ENCODE measurements around the gene EARS2. TPM values are rescaled to one million over a fixed set of nuclear protein-coding genes. Genes with fewer than 3 reads are reported as not detected.

Gene EARS2
- total and polyA plus RNA-seq, 2 of the 4 experiments (the other 2 are of a cell fraction): 28.1 to 37.8 TPM

GRCh38 chr16:23500862-23501225, 56.3 kb downstream of the EARS2 start:
- no peak overlapping the region for H2AFZ ChIP-seq (replicated peaks; ENCODE audit: low read length, poor library complexity)
- H2BK5ac ChIP-seq (ENCODE audit: low read depth, low read length, poor library complexity, severe bottlenecking): no peak overlapping the region
- H3K9me3 ChIP-seq (ENCODE audit: control insufficient read depth, insufficient read depth, low read length): no peaks in the 10 kb centered on the region
- no peak overlapping the region for H3K23ac ChIP-seq (ENCODE audit: low read depth, low read length)
- no peak overlapping the region for H3K4me3 ChIP-seq (ENCODE audit: insufficient read depth, low read depth, low read length)
- ChIA-PET CTCF (no interaction called here), POLR2A (ENCODE audit: unreplicated experiment) (no interaction called here)
- no peaks in the 10 kb centered on the region for H3K27me3 ChIP-seq (ENCODE audit: control insufficient read depth, insufficient read depth, low read length)
- H3K9ac ChIP-seq (ENCODE audit: low read depth, low read length): no peak overlapping the region
- H2BK120ac ChIP-seq (ENCODE audit: low read depth, low read length): no peak overlapping the region
- peaks cover 2% of the 10 kb centered on the region; the same call in 1 of the 2 replicates for H3K36me3 ChIP-seq (ENCODE audit: control insufficient read depth, insufficient read depth, low read length)
- ATAC-seq (ENCODE audit: low read depth) (no peak), DNase-seq (no peak)
- peaks cover 65% of the 10 kb centered on the region for H4K20me1 ChIP-seq (ENCODE audit: insufficient read depth, low read length)
- no TSS peak for BruUV-seq (replicated peaks)
- H2BK15ac ChIP-seq (ENCODE audit: low read depth, low read length): no peak overlapping the region
- H3K9me1 ChIP-seq (ENCODE audit: insufficient read depth, low read length): peaks cover 16% of the 10 kb centered on the region
- no peak overlapping the region for H3K56ac ChIP-seq (ENCODE audit: extremely low read depth, insufficient read depth, low read length)
- no peak overlapping the region for H3K18ac ChIP-seq (ENCODE audit: low read depth, low read length)
- WGBS, 2 experiments (ENCODE audit: extremely low coverage in 2 of 2, insufficient read length in 1 of 2): no CpG with 5 or more reads among the region's 4 CpGs
- TF ChIP-seq RFX5 (IDR thresholded peaks at IDR 0.05; ENCODE audit: low read depth, low read length) (no peak), NFE2L2 (IDR thresholded peaks at IDR 0.05; ENCODE audit: low read depth, low read length) (no peak), CEBPB (IDR thresholded peaks at IDR 0.05; ENCODE audit: low read depth, low read length) (no peak), MAFK (IDR thresholded peaks at IDR 0.05; ENCODE audit: low read depth, low read length) (no peak), FOS (IDR thresholded peaks at IDR 0.05; ENCODE audit: low read depth, low read length) (no peak), CTCF (conservative IDR thresholded peaks at IDR 0.05; ENCODE audit: low read depth, low read length) (no peak), BHLHE40 (IDR thresholded peaks at IDR 0.05; ENCODE audit: low read depth, low read length) (no peak), RAD21 (IDR thresholded peaks at IDR 0.05; ENCODE audit: low read length) (no peak), MXI1 (IDR thresholded peaks at IDR 0.05; ENCODE audit: borderline replicate concordance, low read depth, low read length) (no peak), MAZ (IDR thresholded peaks at IDR 0.05; ENCODE audit: borderline replicate concordance, low read depth, low read length) (no peak), POLR2A (IDR thresholded peaks at IDR 0.05; ENCODE audit: low read depth, low read length) (no peak), CHD1 (IDR thresholded peaks at IDR 0.05; ENCODE audit: low read depth, low read length) (no peak), RCOR1 (IDR thresholded peaks at IDR 0.05; ENCODE audit: insufficient replicate concordance, low read length) (no peak), SMC3 (IDR thresholded peaks at IDR 0.05; ENCODE audit: low read depth, low read length) (no peak)
- TF ChIP-seq, protein P1, sequence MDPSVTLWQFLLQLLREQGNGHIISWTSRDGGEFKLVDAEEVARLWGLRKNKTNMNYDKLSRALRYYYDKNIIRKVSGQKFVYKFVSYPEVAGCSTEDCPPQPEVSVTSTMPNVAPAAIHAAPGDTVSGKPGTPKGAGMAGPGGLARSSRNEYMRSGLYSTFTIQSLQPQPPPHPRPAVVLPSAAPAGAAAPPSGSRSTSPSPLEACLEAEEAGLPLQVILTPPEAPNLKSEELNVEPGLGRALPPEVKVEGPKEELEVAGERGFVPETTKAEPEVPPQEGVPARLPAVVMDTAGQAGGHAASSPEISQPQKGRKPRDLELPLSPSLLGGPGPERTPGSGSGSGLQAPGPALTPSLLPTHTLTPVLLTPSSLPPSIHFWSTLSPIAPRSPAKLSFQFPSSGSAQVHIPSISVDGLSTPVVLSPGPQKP (IDR thresholded peaks at IDR 0.05; ENCODE audit: borderline replicate concordance, low read depth, low read length): no peak
- TF ChIP-seq, protein P2, sequence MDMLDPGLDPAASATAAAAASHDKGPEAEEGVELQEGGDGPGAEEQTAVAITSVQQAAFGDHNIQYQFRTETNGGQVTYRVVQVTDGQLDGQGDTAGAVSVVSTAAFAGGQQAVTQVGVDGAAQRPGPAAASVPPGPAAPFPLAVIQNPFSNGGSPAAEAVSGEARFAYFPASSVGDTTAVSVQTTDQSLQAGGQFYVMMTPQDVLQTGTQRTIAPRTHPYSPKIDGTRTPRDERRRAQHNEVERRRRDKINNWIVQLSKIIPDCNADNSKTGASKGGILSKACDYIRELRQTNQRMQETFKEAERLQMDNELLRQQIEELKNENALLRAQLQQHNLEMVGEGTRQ (IDR thresholded peaks at IDR 0.05; ENCODE audit: low read depth, low read length): no peak
- H4K5ac ChIP-seq (ENCODE audit: low read depth, low read length): no peak overlapping the region
- no peak overlapping the region for H2AK5ac ChIP-seq (ENCODE audit: low read depth, low read length)
- no peak overlapping the region for H3K27ac ChIP-seq (ENCODE audit: insufficient read depth, low read length)
- no peak overlapping the region for H4K8ac ChIP-seq (ENCODE audit: low read depth in 2 of 2, low read length in 2 of 2)
- H3K14ac ChIP-seq (replicated peaks; ENCODE audit: low read depth, low read length): no peak overlapping the region
- in situ Hi-C loops (cut with MboI; ENCODE audit: low sequenced_read_pairs) (no loop called here), dilution Hi-C loops (cut with HindIII; ENCODE audit: low sequenced_read_pairs, unreplicated experiment) (no loop called here), intact Hi-C loops (cut with micrococcal nuclease) (no loop called here)
- H3K4me1 ChIP-seq (ENCODE audit: control insufficient read depth, insufficient read depth, low read length): peaks cover 11% of the 10 kb centered on the region
- no peak overlapping the region for H2BK20ac ChIP-seq (ENCODE audit: low read depth, low read length)
- H3K4ac ChIP-seq (ENCODE audit: low read depth, low read length): no peak overlapping the region
- no peak overlapping the region for H2AK9ac ChIP-seq (replicated peaks; ENCODE audit: low read depth, low read length, poor library complexity)
- peaks cover 29 to 76% of the 10 kb centered on the region in 2 experiments for H3K79me1 ChIP-seq (ENCODE audit: low read depth in 1 of 2, low read length in 2 of 2)
- H3K4me2 ChIP-seq (ENCODE audit: low read depth, low read length): no peak overlapping the region
- no peak overlapping the region for H4K91ac ChIP-seq (ENCODE audit: insufficient read depth, low read depth, low read length)
